ENCODE data around the gene ZNF76.

Gene ZNF76

GRCh38 chr6:35238843-35239289, 20.7 kb upstream of the ZNF76 start:
- peak; percentile 40 for DNase-seq

GRCh38 chr6:35239581-35239980, 20.0 kb upstream of the ZNF76 start:
- no peak for DNase-seq

- DNase-seq = peak; percentile 46
Measured at GRCh38 chr6:35240838-35241801, 18.4 kb upstream of the ZNF76 start.

DNA sequence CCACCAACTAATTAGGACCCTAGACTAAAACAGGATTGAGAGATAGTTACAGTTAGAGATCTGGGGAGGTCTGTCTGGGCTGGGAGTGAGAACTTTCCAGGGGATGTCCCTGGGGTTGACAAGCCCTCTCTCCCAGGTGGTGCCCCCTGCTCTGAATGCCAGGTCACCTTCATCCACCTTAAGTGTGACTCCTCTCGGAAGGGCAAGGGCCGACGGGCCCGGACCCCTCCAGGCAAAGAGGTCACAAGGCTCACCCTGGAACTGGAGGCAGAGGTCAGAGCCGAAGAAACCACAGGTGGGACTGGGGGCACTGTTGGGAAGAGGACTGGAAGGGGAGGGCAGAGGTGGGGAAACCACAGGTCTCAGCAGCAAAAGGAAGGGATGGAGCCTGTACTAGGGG, 17.0 kb upstream of the ZNF76 start:
- no peak for DNase-seq

GRCh38 chr6:35242906-35243305, 16.6 kb upstream of the ZNF76 start:
- DNase-seq = no peak

DNA sequence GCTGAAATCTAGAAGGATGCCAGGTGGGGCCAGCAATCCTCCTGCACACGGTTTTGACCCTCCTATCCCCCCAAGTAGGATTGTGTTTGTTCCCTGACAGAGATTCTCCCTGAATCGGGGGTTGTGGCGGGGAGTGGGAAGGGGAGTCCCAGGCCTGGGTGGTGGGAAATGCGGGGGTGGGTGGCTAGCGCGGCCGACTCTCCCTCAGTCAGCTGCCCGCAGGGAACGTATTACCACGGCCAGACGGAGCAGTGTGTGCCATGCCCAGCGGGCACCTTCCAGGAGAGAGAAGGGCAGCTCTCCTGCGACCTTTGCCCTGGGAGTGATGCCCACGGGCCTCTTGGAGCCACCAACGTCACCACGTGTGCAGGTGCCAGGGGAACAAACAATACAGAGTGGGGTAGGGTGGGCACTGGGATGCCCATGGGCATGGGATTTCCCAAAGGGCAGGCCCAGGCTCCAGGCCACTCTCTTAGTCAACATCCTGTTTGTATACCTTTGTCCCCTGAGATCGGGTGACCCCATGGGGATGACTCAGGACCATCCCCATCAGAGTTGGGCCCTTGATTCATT, 16.1 kb upstream of the ZNF76 start:
- no peak for DNase-seq

- DNase-seq = no peak
Measured at GRCh38 chr6:35244551-35244950, 15.0 kb upstream of the ZNF76 start.

DNA sequence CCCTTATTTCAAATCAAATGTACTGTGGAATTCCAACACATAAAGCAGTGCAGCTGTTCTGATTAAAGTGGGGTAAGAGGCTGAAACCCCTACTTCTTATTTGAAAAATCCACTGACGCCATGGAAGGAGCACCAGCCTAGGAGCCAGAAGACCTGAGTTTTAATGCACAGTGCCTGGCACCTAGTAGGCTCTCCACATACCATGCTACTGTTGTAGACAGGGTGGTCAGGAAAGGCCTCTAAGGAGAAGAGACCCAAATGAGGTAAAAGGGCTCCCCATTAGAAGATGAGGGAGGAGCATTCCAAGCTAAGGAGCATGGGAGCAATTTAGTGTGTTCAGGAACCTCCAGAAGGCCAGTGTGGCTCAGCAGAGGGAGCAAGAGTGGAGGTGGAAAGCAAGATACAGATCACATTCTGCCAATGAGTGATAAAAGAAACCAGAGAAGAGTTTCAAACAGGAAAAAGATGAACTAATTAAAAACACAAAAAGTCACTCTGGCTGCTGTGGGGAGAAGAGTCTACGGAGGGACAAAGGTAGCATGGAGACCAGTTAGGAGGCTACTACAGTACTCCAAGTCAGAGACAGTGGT, 11.8 kb upstream of the ZNF76 start:
- no peak for DNase-seq

- DNase-seq = peak; percentile 26
Measured at GRCh38 chr6:35248300-35248699, 11.2 kb upstream of the ZNF76 start.

GRCh38 chr6:35248965-35249364, 10.6 kb upstream of the ZNF76 start:
- no peak for DNase-seq

DNA sequence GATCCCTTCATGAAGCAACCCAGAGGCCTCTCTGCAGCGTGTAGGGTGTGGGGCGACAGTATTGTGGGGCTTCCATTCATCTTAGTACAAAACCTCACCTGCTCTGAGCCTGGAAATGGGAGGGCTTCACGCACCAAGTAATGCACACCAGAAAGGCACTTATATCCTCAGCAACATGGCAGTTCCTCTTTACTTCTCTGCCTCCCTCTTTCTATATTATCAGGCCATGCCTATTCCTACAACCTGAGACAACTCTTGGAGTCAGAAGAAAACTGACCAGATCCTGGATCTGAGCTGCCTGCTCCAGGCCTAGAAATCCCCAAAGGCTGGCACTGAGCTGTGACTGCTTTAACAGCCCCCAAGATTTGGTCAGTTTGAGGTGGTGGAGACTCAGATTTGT, 7.6 kb upstream of the ZNF76 start:
- DNase-seq = no peak

GRCh38 chr6:35253249-35253648, 6.3 kb upstream of the ZNF76 start:
- no peak for DNase-seq

- no peak for DNase-seq
Measured at GRCh38 chr6:35258336-35258735, 1.2 kb upstream of the ZNF76 start.

- DNase-seq = peak; percentile 51
Measured at GRCh38 chr6:35258858-35259193, 709 bp upstream of the ZNF76 start.

DNA sequence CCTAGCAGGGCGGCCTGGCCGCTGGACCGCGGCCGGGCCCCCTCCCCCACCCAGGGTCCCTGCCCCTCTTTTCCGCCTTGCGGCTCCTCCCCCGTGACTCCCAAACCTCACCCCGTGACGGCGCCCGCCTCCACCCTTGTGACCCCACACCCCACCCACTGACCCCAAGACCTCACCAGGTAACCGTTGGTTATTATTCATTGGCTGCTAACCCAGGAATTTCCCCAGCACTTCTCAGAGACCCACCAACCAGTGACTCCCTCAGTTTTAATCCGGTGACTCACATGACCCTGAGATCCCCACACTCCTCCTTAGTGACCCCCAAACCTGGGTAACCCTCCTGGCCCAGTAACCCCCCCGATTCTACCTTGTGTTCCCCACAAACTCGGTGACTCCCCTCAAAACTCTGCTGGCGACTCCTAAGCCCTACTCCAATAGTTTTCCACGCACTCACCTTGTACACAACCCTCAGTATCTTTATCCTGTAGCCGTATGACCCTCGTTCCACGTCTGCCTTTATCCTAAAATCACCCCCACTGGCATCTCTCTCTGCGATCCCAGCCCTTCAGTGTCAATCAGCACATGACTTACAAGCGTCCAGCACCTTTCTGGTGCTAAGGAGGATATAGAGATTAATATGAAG, 534 bp downstream of the ZNF76 start:
- peak; percentile 25 for DNase-seq

DNA sequence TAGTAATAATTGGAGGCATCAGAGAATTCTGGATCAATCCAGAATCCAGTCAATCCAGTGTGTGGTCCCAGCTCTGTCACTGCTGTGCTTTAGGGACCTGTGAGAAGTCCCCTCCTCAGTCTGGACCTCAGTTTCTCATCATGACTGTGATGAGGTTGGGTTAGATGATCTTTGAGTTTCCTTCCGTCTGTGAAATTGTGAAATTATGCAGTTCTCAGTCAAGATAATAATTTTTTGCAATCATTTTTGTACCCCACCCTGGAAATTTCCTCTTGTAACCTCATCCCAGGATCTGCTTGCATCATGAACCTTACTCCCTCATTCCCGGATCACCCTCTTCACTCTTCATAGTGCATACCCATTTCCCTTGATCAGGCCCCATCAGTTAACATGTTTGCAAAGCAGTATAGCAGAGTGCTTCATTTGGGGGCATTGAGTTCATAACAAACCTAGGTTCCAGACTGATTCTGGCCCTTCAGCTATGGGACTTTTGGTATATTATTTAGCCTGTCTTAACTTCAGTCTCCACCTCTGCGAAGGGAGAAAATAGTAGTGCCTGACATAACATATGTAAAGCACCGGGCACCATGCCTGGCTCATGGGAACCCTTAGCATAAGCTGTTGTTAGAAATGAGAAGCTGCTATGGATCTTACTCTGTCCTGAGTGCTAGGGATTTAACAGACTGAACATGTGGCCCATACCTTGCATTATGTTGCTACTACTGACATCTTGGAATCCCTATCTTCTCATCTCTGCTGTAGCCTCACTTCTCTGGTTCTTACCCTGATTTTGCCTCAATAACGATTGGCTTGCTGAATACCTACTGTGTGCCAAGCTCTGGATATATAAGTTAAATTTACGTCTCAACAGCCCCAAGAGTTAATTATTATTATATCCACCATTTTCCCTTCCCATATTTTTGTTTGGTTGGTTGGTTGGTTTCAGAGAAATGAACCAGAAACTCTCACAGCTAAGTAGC, 1.3 kb downstream of the ZNF76 start:
- no peak for DNase-seq

GRCh38 chr6:35262596-35262995, 3.1 kb downstream of the ZNF76 start:
- peak; percentile 13 for DNase-seq

DNA sequence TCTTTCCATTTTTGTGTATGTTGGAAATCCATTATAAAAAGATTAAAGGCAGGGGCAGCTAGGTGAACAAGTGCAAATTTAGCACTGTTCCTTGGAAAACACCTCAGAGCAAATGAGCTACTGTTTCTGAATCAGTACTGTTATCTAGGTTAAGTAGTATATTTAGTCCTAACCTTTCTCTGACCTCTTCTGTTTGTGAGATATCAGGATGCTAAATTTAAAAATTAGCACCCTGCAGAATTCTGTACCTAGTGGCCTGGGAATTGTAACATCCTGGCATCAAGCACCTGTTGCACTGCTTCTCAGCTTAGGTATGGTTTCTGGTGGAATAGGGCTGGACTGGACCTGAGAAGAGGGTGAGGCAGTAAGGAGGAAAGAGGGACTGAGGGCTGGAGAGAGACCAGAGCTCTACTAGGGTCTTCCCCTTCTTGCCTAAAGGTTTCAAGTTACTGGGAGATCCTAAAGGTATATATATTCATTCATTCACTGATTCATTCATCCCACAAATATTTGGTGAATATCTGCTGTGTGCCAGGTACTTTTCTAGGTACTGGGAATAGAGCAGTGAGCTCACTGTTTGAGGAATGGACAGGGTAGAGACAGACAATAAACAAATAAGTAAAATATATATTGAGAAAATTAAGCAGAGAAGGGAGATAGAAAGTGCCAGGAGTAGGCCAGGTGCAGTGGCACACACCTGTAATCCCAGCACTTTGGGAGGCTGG, 5.2 kb downstream of the ZNF76 start:
- no peak for DNase-seq

- no peak for DNase-seq
Measured at GRCh38 chr6:35265523-35265922, 6.0 kb downstream of the ZNF76 start.

- no peak for DNase-seq
Measured at GRCh38 chr6:35267446-35267845, 7.9 kb downstream of the ZNF76 start.

DNA sequence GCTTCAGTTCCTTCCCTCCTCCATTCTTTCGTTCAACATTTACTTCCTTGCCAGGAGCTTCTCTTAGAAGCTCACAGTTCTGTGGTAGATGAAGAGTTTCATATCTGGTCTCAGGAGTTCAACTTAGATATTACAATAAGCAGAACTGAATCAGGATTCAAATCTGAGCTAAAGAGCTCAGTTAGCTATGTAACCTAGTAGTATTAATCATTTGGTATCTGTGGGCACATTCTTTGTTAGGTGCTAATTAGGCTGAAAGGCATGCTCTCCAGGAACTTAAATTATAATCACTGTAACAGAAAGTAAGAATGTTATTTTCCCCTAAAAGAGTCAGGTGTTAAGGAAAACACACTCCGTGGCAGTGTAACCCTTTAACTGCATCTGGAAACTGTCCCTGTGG, 8.4 kb downstream of the ZNF76 start:
- DNase-seq = no peak

- no peak for DNase-seq
Measured at GRCh38 chr6:35272005-35272404, 12.5 kb downstream of the ZNF76 start.

All from fibroblast of skin of right quadriceps (primary cell).